Activated CD4-positive, alpha-beta T cell treated with anti-CD3 and anti-CD28 coated beads for 36 hours (primary cell): ENCODE data around the gene MISP. TPM values are rescaled to one million over a fixed set of nuclear protein-coding genes. Genes with fewer than 3 reads are reported as not detected.

Experiments used
- ATAC-seq: fragments of 200-7000 bp; cut with Tn5 transposase; one replicate; pipeline ENCODE4 v1.10.0; 2021; ENCODE audit warnings: mild to moderate bottlenecking, moderate library complexity
- CTCF ChIA-PET: fragments of 350-600 bp; sonication (Branson Sonifier 250); formaldehyde crosslinking; loops from one replicate; lab custom pipeline; 2021; ENCODE audit warnings: antibody characterized with exemption; lab: Charles Lee
- POLR2A ChIA-PET: fragments of 350-600 bp; sonication (Branson Sonifier 250); formaldehyde crosslinking; loops from one replicate; lab custom pipeline; 2021; ENCODE audit warnings: antibody characterized with exemption, inconsistent platforms; lab: Charles Lee
- DNase-seq: peaks from one replicate; pipeline ENCODE4 v3.0.0-alpha.2; 2020
- H3K27ac Mint-ChIP-seq: one replicate; pipeline ENCODE4 v1.8.0; 2021; ENCODE audit warnings: mixed read lengths
- H3K27me3 Mint-ChIP-seq: one replicate; pipeline ENCODE4 v1.8.0; 2021; ENCODE audit warnings: mixed read lengths
- H3K36me3 Mint-ChIP-seq: one replicate; pipeline ENCODE4 v1.8.0; 2021; ENCODE audit warnings: low read depth, mixed read lengths
- H3K4me1 Mint-ChIP-seq: one replicate; pipeline ENCODE4 v1.8.0; 2021; ENCODE audit warnings: mixed read lengths
- H3K4me3 Mint-ChIP-seq: one replicate; pipeline ENCODE4 v1.8.0; 2021; ENCODE audit warnings: mild to moderate bottlenecking, moderate library complexity, mixed read lengths
- H3K9me3 Mint-ChIP-seq: one replicate; pipeline ENCODE4 v1.8.0; 2021; ENCODE audit warnings: low read depth, mixed read lengths
- intact Hi-C, 2 experiments: fragments of 100-400 bp; cut with DNase I in 1 of 2; cut with micrococcal nuclease in 1 of 2; formaldehyde crosslinking; loops; one replicate each; pipeline versions ENCODE4 v1.14.2 to v1.15.1; 2022 to 2024; cut with DNase I, micrococcal nuclease
- total RNA-seq, 2 experiments: library from RNA; stranded (reverse); gene quantifications; one replicate each; pipeline ENCODE4 v1.2.3, GENCODE V29; 2021

MISP gene
- total RNA-seq, 2 experiments from 2014 or later, result 0.07 TPM; not detected in 1

GRCh38 chr19:751501-752341 is 809 bp downstream of the MISP start:
- no peak for DNase-seq
- intact Hi-C loops, result no loop called here
- Mint-ChIP-seq H3K4me1 (peaks cover 3% of the 10 kb centered on the region), H3K4me3 (no peak overlapping the region), H3K9me3 (no peaks in the 10 kb centered on the region), H3K36me3 (no peaks in the 10 kb centered on the region), H3K27me3 (no peaks in the 10 kb centered on the region), H3K27ac (no peak overlapping the region)
- CTCF ChIA-PET, result no interaction called here
- no peak for ATAC-seq
- POLR2A ChIA-PET, result no interaction called here

DNA sequence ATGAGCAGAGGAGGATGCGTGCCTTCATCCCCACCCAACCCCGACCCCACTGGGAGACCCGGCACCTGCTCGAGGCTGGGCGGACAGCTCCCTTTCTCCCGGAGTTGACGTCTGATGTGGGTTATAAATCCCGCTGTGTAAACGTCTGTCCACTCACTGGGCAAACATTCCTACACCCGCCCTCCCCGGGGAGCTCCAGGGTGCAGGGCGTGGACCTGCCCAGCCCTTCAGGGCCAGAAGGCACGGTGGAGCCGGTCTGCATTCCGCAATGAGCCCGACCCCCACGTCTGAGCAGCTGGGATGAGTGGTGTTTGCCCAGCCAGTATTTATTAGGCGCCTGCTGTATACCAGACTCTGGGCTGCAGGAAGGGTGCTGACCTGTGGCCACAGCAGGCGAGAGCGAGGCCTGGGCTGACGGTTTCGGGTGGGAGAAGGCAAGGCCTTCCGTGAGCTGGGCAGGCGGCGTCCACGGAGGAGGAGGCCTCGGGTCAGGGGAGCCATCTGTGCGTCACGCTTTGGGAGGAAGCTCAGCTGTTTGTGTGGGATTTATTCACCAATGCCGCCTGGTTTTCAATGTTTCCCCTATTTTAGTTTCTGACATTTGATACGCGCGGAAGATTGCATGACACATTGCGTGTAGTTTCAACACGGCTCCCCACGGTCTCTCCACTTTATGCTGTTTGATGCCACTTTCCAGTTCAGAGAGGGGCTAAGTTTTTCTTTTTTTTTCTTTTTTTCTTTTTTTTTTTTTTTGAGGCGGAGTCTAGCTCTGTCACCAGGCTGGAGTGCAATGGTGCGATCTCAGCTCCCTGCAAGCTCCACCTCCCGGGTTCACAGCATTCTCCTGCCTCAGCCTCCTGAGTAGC is 2.0 kb downstream of the MISP start:
- no peak overlapping the region for H3K4me3 Mint-ChIP-seq
- ChIA-PET POLR2A (no interaction called here), CTCF (interaction anchor here (0.7 to 1.1 kb wide), 2 partner anchors 8 to 90 kb away, joined by 3 read pairs; partner anchors contain the start of gene RNF126)
- H3K27me3 Mint-ChIP-seq, result no peaks in the 10 kb centered on the region
- no peak for DNase-seq
- H3K27ac Mint-ChIP-seq, result no peak overlapping the region
- no peaks in the 10 kb centered on the region for H3K9me3 Mint-ChIP-seq
- intact Hi-C loops, result no loop called here
- peaks cover 3% of the 10 kb centered on the region for H3K4me1 Mint-ChIP-seq
- ATAC-seq, result no peak
- H3K36me3 Mint-ChIP-seq, result no peaks in the 10 kb centered on the region

DNA sequence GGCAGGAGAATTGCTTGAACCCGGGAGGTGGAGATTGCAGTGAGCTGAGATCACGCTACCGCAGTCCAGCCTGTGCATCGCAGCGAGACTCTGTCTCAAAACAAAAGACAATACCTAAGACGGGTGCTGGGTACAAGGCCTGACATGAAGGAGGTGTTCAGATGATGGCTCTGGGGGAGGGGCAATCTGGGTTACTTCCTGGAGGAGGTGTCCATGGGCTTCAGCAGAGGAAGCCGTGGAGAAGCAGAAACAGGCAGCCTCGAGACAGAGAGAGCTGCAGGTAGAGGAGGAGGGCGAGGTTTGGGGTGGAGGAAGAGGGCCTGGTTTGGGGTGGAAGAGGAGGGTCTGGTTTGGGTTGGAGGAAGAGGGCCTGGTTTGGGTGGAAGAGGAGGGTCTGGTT is 3.6 kb downstream of the MISP start:
- Mint-ChIP-seq H3K27ac (no peak overlapping the region), H3K4me3 (no peak overlapping the region), H3K27me3 (no peaks in the 10 kb centered on the region), H3K36me3 (no peaks in the 10 kb centered on the region), H3K4me1 (peaks cover 3% of the 10 kb centered on the region), H3K9me3 (peaks cover 3% of the 10 kb centered on the region)
- CTCF ChIA-PET, result no interaction called here
- ATAC-seq, result no peak
- POLR2A ChIA-PET, result no interaction called here
- intact Hi-C loops, result no loop called here
- no peak for DNase-seq

DNA sequence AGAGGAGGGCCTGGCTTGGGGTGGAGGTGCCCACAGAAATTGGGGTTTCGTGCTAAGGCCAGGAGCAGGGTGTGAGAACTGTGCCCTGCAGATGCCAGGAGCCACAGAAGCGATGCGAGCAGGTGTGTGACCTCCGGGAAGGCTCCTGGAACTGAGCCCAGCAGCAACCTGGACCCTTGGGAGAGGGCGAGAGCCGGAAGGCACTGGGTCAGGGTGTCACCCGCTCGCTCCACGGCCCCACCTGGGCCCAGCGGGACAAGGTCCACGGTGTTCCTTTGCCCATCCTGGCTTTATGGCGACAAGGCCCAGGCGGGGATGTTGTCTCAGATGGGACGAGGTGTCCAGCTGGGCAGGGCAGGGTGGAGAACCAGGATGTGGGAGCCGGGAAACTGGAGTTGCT is 4.2 kb downstream of the MISP start:
- Mint-ChIP-seq H3K27me3 (no peaks in the 10 kb centered on the region), H3K4me1 (peaks cover 3% of the 10 kb centered on the region), H3K36me3 (no peaks in the 10 kb centered on the region), H3K4me3 (no peak overlapping the region), H3K9me3 (peaks cover 6% of the 10 kb centered on the region), H3K27ac (no peak overlapping the region)
- ChIA-PET CTCF (no interaction called here), POLR2A (no interaction called here)
- no peak for DNase-seq
- ATAC-seq, result no peak
- intact Hi-C loops, result no loop called here

- Mint-ChIP-seq H3K36me3 (no peaks in the 10 kb centered on the region), H3K9me3 (peaks cover 6% of the 10 kb centered on the region), H3K4me1 (peaks cover 3% of the 10 kb centered on the region), H3K27ac (no peak overlapping the region), H3K27me3 (no peaks in the 10 kb centered on the region), H3K4me3 (no peak overlapping the region)
- ChIA-PET CTCF (no interaction called here), POLR2A (no interaction called here)
- DNase-seq, result peak; percentile 61
- intact Hi-C loops, result no loop called here
- peak; percentile 93 for ATAC-seq
Observed at GRCh38 chr19:756236-756635, 5.3 kb downstream of the MISP start.

GRCh38 chr19:756821-757688 is 6.1 kb downstream of the MISP start:
- POLR2A ChIA-PET, result no interaction called here
- H3K36me3 Mint-ChIP-seq, result no peaks in the 10 kb centered on the region

DNA sequence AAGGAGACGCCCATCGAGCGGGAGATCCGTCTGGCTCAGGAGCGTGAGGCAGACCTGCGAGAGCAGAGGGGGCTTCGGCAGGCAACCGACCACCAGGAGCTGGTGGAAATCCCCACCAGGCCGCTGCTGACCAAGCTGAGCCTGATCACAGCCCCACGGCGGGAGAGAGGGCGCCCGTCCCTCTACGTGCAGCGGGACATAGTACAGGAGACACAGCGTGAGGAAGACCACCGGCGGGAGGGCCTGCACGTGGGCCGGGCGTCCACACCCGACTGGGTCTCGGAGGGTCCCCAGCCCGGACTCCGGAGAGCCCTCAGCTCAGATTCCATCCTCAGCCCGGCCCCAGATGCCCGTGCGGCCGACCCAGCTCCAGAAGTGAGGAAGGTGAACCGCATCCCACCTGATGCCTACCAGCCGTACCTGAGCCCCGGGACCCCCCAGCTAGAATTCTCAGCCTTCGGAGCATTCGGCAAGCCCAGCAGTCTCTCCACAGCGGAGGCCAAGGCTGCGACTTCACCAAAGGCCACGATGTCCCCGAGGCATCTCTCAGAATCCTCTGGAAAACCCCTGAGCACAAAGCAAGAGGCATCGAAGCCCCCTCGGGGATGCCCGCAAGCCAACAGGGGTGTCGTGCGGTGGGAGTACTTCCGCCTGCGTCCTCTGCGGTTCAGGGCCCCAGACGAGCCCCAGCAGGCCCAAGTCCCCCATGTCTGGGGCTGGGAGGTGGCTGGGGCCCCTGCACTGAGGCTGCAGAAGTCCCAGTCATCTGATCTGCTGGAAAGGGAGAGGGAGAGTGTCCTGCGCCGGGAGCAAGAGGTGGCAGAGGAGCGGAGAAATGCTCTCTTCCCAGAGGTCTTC is 7.1 kb downstream of the MISP start:
- Mint-ChIP-seq H3K36me3 (no peaks in the 10 kb centered on the region), H3K27me3 (no peaks in the 10 kb centered on the region), H3K4me1 (peaks cover under 1% of the 10 kb centered on the region), H3K27ac (no peak overlapping the region), H3K4me3 (no peak overlapping the region), H3K9me3 (peaks cover 6% of the 10 kb centered on the region)
- ChIA-PET POLR2A (no interaction called here), CTCF (no interaction called here)
- ATAC-seq, result no peak
- intact Hi-C loops, result no loop called here
- DNase-seq, result no peak

More at GRCh38 chr19:756821-757688, 6.1 kb downstream of the MISP start:
- ATAC-seq, result no peak
- peaks cover 6% of the 10 kb centered on the region for H3K9me3 Mint-ChIP-seq
- no peaks in the 10 kb centered on the region for H3K27me3 Mint-ChIP-seq
- no peak overlapping the region for H3K4me3 Mint-ChIP-seq
- H3K4me1 Mint-ChIP-seq, result peaks cover 3% of the 10 kb centered on the region
- DNase-seq, result no peak
- CTCF ChIA-PET, result no interaction called here
- intact Hi-C loops, result no loop called here
- H3K27ac Mint-ChIP-seq, result no peak overlapping the region

- Mint-ChIP-seq H3K4me1 (no peaks in the 10 kb centered on the region), H3K4me3 (no peak overlapping the region), H3K36me3 (no peaks in the 10 kb centered on the region), H3K27me3 (no peaks in the 10 kb centered on the region), H3K9me3 (peaks cover 6% of the 10 kb centered on the region), H3K27ac (no peak overlapping the region)
- POLR2A ChIA-PET, result no interaction called here
- DNase-seq, result no peak
- CTCF ChIA-PET, result interaction anchor here (0.6 to 1.0 kb wide), 4 partner anchors 9 to 682 kb away, joined by 3 read pairs; no protein-coding TSS in a partner anchor
- intact Hi-C loops, result no loop called here
- no peak for ATAC-seq
Observed at GRCh38 chr19:763181-763580, 12.3 kb downstream of the MISP start.

DNA sequence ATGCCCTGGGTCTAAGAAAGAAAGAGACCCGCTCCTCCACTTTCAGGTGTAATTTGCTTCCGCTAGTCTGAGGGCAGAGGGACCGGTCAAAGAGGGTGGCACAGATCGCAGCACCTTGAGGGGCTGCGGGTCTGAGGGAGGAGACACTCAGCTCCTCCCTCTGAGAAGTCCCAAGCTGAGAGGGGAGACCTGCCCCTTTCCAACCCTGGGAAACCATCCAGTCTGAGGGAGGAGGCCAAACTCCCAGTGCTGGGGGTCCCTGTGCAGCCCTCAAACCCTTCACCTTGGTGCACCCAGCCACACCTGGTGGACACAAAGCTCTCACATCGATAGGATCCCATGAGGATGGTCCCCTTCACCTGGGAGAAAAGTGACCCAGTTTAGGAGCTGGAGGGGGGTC is 13.0 kb downstream of the MISP start:
- CTCF ChIA-PET, result interaction anchor here (0.6 to 1.0 kb wide), 3 partner anchors 8 to 681 kb away, joined by 3 read pairs; no protein-coding TSS in a partner anchor
- Mint-ChIP-seq H3K36me3 (no peaks in the 10 kb centered on the region), H3K4me3 (no peak overlapping the region), H3K27me3 (no peaks in the 10 kb centered on the region), H3K9me3 (peaks cover 3% of the 10 kb centered on the region), H3K27ac (no peak overlapping the region), H3K4me1 (no peaks in the 10 kb centered on the region)
- no peak for DNase-seq
- intact Hi-C loops, result no loop called here
- POLR2A ChIA-PET, result no interaction called here
- no peak for ATAC-seq

- CTCF ChIA-PET, result interaction anchor here (0.8 kb wide), 1 partner anchor 8 kb away, joined by 3 read pairs; no protein-coding TSS in a partner anchor
- Mint-ChIP-seq H3K27me3 (no peaks in the 10 kb centered on the region), H3K9me3 (peaks cover 3% of the 10 kb centered on the region), H3K36me3 (no peaks in the 10 kb centered on the region), H3K4me3 (no peak overlapping the region), H3K4me1 (no peaks in the 10 kb centered on the region), H3K27ac (no peak overlapping the region)
- ATAC-seq (no peak), DNase-seq (no peak)
- intact Hi-C loops, result no loop called here
- POLR2A ChIA-PET, result no interaction called here
Observed at GRCh38 chr19:764301-764700, 13.4 kb downstream of the MISP start.
